ENCODE results near the gene FBXO31.
"Not testable (repeated sequence)": the region's sequence is repeated elsewhere in the genome, so short reads cannot be mapped to it uniquely, and the experiment has no call there.

Gene FBXO31

DNA sequence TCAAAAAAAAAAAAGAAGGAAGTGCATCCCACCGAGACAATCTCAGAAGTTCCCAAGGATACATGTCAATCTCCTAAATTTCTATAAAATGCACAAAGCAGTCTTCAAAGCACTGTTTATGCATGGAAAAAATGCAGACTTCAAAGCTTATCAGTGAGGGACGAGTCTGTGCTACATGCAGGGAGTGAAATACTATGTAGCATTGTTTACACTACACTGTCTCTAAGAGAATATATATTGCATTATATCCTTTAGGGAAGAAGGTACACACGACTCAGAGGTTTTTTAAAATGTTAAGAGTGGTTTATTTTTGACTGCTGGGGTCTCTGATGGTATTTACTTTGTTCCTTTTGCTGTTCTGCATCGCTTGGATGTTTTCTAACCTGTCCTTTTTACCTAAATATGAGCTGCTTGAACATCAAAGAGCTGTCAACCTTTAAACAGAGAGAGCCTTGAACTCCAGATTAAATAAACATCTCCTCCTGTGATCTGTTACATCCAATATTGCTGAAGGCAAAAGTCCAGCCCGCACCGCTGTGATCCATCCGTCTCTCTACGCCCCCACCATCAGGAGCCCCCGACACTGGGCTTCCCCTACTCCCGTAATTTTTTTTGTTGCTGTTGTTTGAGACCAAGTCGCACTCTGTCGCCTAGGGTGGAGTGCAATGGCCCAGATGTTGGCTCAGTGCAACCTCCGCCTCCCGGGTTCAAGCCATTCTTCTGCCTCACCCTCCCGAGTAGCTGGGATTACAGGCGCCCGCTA lies 1.4 kb downstream of the FBXO31 start:
- DNase-seq, result no peak

- DNase-seq, result no peak
These were observed 2.7 kb downstream of the FBXO31 start for GRCh38 chr16:87380881-87381280.

DNA sequence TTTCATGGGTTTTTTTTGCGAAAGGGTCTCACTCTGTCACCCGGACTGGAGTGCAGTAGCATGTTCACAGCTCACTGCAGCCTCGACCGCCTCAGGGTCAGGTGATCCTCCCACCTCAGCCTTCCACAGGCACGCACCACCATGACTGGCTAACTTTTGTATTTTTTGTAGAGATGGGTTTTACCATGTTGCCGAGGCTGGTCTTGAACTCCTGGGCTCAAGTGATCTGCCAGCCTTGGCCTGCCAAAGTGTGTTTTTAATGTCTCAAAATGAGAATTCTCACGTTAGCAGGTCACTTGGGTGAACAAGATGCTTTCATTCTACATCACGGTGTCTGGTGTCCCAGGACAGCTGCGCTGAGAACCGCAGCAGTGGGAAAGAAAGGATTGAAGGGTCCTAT lies 3.2 kb downstream of the FBXO31 start:
- DNase-seq, result no peak

- DNase-seq, result not testable (repeated sequence)
These were observed 4.2 kb downstream of the FBXO31 start for GRCh38 chr16:87379312-87379752.

DNA sequence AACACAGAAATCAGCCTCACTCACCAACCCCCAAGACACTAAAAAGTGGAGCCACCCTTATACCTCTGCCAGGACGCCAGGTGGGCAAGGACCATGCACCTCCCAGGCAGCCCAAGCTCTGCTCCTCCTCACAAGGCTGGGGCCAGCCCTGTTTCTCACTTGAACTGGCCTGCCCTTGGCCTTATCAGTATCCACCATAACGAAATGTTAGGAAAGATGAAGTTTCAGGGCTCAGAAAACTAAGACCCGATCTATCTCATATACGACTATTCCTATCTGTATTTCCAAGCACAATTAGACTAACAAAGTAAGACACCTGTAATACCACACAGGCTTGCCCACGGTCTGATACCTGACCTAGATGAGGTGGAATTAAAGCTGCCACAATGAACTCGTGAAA lies 6.9 kb downstream of the FBXO31 start:
- no peak for DNase-seq

- DNase-seq, result no peak
These were observed 8.0 kb downstream of the FBXO31 start for GRCh38 chr16:87375426-87376135.

DNA sequence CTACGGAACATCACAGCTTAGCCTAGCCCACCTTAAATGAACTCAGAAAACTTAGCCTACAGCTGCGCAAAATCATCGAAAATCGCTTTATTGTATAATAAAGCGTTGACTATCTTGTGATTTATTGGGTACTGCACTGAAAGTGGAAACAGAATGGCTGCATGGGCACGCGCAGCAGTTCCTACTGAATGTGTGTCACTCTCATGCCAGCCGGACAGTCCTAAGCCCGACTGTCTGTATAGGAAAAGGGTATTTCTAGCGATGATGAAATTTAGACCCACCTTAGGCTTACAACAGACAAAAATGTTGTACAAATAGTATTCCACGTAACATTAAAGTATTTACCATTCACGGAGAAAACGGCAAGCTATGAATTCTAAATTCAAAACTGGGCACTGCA lies 9.3 kb downstream of the FBXO31 start:
- no peak for DNase-seq

DNA sequence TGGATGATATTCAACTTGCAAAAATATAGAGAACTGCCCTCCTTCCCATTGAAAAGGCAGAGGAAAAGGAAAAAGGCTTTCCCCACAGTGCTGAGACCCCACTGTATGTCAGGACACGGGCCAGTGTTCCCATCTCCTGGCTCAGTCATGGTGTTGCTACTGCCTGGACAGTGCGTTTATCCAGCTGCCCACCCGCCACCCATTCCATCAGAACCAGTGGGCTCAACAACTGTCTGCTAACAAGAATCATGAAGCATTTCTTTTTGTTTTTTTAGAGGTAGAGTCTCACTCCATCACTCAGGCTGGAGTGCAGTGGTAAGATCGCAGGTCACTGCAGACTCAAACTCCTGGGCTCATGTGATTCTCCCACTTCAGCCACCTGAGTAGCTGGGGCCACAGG lies 11.3 kb downstream of the FBXO31 start:
- DNase-seq, result no peak

- DNase-seq, result no peak
These were observed 12.2 kb downstream of the FBXO31 start for GRCh38 chr16:87371261-87371866.

- no peak for DNase-seq
These were observed 13.5 kb downstream of the FBXO31 start for GRCh38 chr16:87369796-87370719.

- DNase-seq, result no peak
These were observed 14.3 kb downstream of the FBXO31 start for GRCh38 chr16:87369117-87369765.

GRCh38 chr16:87368029-87368770 lies 15.4 kb downstream of the FBXO31 start:
- no peak for DNase-seq

GRCh38 chr16:87367529-87367928 lies 16.0 kb downstream of the FBXO31 start:
- DNase-seq, result no peak

GRCh38 chr16:87366930-87367329 lies 16.6 kb downstream of the FBXO31 start:
- DNase-seq, result no peak

DNA sequence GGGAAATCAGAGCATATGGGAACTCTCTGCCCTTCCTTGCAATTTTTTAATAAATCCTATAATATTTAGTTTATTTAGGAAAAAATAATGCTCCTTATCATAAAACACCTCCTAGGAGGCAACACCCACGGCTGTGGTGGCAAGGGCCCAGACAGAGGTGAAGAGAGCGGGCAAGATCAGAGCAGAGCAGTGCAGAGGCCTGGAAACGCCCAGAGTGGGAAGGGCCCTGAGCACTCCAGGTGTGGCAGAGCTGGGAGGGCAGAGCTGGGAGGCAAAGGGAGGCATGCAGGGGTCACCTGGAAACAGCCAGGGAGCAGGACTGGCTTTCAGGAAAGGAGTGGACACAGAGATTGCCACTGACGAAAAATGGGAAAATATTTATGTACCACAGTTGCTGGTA lies 17.3 kb downstream of the FBXO31 start:
- DNase-seq, result no peak

GRCh38 chr16:87365021-87365713 lies 18.4 kb downstream of the FBXO31 start:
- no peak for DNase-seq

DNA sequence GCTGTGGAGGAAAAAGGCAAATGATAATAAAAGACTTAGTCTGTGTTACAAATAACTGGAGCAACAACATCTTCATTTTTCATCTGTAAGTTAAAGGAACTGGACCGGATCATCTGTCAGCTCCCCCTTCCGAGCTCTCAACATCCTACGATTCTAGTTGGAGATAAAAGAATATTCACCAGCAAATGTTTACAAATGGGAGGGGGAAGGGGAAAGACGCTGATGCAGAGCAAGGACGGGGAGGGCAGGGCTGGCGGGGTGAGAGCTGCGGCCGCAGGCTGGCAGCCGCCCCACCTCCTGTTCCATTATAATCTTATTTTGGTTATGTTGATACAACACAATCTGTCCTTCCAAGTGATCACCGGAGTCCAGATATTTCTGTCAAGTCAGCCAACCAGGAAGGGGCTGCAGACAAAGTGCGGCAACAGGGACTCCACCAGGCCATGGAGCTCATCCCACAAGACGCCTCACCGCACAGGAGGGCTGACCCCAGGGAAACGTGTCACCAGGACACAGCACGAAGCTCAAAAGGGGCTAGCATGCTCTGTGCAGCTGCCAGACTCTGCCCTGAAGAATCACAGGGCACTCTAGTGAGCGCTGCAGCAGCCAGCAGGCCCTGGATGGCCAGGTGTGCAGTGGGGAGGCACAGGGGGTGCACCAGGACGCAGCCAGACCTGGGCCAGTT lies 19.7 kb downstream of the FBXO31 start:
- DNase-seq, result no peak

- DNase-seq, result not testable (repeated sequence)
These were observed 20.6 kb downstream of the FBXO31 start for GRCh38 chr16:87362828-87363559.

DNA sequence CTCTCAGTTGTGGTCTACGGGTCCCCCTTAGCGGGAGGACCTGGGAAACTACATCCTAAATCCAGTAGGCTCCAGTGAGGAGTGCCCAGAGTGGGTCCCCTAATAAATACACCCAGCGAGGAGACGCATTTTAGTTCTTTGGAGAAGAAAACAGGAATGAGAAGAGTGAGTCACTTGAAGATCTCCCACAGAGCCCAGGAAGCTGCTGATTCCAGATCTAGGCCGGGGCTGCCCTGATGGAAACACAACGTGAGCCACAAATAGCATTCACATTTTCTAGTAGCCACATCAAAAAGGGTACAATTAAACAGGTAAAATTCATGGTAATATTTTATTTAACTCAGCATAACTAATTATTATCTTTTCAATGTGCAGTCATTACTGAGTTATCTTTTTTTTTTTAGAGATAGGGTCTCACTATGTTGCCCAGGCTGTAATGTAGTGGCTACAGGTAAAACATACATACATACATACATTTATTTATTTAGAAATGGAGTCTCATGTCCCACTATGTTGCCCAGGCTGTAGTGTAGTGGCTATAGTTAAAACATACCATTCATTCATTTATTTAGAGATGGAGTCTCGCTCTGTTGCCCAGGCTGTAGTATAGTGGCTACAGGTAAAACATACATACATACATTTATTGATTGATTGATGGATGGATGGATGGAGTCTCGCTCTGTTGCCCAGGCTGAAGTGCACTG lies 21.5 kb downstream of the FBXO31 start:
- no peak for DNase-seq
